ENCODE results near the gene MRC1. TPM values are rescaled to one million over a fixed set of nuclear protein-coding genes. Genes with fewer than 3 reads are reported as not detected.

MRC1 gene
- polyA plus RNA-seq, 1 experiment, result not detected

GRCh38 chr10:17959870-17960269, 150.7 kb downstream of the MRC1 start:
- ChIA-PET POLR2A (no interaction called here), CTCF (interaction anchor here (1.5 kb wide), 1 partner anchor 36 kb away, joined by 5 read pairs; no protein-coding TSS in a partner anchor)
- no peaks in the 10 kb centered on the region for H3K27me3 ChIP-seq (ENCODE audit: control insufficient read depth, insufficient read depth, low read length)
- H3K4me3 ChIP-seq (ENCODE audit: low read depth, low read length), result no peak overlapping the region
- no peak for DNase-seq (ENCODE audit: low read depth)
- TF ChIP-seq CTCF (IDR thresholded peaks at IDR 0.05; ENCODE audit: insufficient read depth, low read depth, low read length), result no peak
- no peaks in the 10 kb centered on the region for H3K36me3 ChIP-seq (ENCODE audit: control insufficient read depth, insufficient read depth, low read length)

Small RNAs within 50 kb of the gene (small RNA-seq; reads per million reads assigned to genes)
- gene MIR511 (ENCODE audit: insufficient read length, low read depth, low replicate concordance), result 0.63 reads per million

Other genes with a start within 250 kb of the MRC1 start
- 45.4 and 113 TPM in 2 replicates for gene HACD1, start 192.0 kb upstream of the MRC1 start, polyA plus RNA-seq (2011; rRNA removed)
- 22.0 and 27.9 TPM in 2 replicates for gene STAM, start 165.2 kb upstream of the MRC1 start, polyA plus RNA-seq (2011; rRNA removed)
- 0.02 and 0.04 TPM in 2 replicates for gene TMEM236, start 57.1 kb upstream of the MRC1 start, polyA plus RNA-seq (2011; rRNA removed)
- gene SLC39A12, start 142.6 kb downstream of the MRC1 start, polyA plus RNA-seq (2011; rRNA removed), result not detected in 2 replicates